Measurements from ENCODE around the gene BLID. TPM values are rescaled to one million over a fixed set of nuclear protein-coding genes. Genes with fewer than 3 reads are reported as not detected.

Gene BLID
- total and polyA plus RNA-seq, 12 donors = 0.70 TPM; not detected in 11

DNA sequence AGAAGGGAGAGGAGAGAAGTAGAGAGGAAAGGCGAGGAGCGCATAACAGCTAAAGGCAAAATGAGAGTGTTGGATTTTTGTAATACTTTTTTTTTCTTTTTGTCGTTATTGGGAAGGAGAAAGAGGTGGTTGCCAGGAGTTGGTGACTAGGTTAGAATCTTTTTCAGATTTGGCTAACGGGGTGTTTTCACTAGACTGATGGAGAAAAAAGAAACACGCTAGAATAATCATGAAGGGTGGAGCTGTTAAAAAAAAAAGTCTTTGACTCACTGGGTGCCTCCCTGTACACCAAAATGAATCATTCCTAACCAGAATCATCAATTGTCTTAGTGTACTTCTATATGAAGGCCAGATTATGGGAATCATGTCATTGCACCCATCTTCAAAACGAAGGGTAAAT is 12.7 kb downstream of the BLID start:
- intact Hi-C loops (cut with DNase I) = loop anchor here in 9 of 10 donors (5.0 to 10.0 kb wide), 8 partner anchors 79 to 449 kb away; no protein-coding TSS in a partner anchor
- DNase-seq (no peak), ATAC-seq (no peak)
- no peaks in the 10 kb centered on the region for H3K36me3 ChIP-seq
- no peaks in the 10 kb centered on the region for H3K9me3 ChIP-seq
- H3K27me3 ChIP-seq = peaks cover 0 to 43% (median 17%) of the 10 kb centered on the region in 7 donors
- H3K4me3 ChIP-seq = no peak overlapping the region
- peaks cover 0 to 27% (median 8%) of the 10 kb centered on the region in 9 donors for H3K4me1 ChIP-seq
- peak overlapping the region in 2 of 10 donors; percentile 23 to 96 for H3K27ac ChIP-seq
- 89 to 91% methylated on average over 6 of the region's 6 CpGs for WGBS, 2 donors
- TF ChIP-seq, protein P1, sequence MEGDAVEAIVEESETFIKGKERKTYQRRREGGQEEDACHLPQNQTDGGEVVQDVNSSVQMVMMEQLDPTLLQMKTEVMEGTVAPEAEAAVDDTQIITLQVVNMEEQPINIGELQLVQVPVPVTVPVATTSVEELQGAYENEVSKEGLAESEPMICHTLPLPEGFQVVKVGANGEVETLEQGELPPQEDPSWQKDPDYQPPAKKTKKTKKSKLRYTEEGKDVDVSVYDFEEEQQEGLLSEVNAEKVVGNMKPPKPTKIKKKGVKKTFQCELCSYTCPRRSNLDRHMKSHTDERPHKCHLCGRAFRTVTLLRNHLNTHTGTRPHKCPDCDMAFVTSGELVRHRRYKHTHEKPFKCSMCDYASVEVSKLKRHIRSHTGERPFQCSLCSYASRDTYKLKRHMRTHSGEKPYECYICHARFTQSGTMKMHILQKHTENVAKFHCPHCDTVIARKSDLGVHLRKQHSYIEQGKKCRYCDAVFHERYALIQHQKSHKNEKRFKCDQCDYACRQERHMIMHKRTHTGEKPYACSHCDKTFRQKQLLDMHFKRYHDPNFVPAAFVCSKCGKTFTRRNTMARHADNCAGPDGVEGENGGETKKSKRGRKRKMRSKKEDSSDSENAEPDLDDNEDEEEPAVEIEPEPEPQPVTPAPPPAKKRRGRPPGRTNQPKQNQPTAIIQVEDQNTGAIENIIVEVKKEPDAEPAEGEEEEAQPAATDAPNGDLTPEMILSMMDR (IDR thresholded peaks at IDR 0.05) = no peak

DNA sequence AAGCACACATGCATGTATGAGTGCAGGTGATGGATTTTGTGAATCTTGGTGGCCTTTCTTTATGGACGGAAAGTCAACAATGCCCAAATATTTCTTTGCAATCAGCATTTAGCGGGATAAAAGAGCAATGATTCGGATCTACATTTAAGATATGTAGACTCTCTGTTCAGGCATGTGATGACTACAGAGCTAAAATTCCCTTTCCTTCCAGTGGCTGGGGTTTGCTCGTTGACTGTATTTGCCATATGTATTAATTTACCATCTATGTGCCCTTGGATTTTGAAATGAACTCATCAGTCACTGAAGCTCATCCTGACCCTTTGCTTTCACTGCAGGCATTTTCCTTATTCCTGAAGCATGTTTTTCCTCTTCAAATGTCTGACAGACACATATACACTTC is 13.6 kb downstream of the BLID start:
- no peaks in the 10 kb centered on the region for H3K36me3 ChIP-seq
- no peaks in the 10 kb centered on the region for H3K9me3 ChIP-seq
- H3K27ac ChIP-seq = peak overlapping the region; percentile 77 to 96 (median 90)
- H3K27me3 ChIP-seq = peaks cover 0 to 52% (median 22%) of the 10 kb centered on the region in 7 donors
- DNase-seq = no peak
- ATAC-seq = no peak
- peak overlapping the region in 3 of 10 donors; percentile 49 to 63 (median 60) for H3K4me3 ChIP-seq
- TF ChIP-seq, protein P1 (IDR thresholded peaks at IDR 0.05) = no peak
- intact Hi-C loops (cut with DNase I) = loop anchor here in 9 of 10 donors (5.0 to 10.0 kb wide), 8 partner anchors 78 to 448 kb away; no protein-coding TSS in a partner anchor
- peaks cover 0 to 20% (median 7%) of the 10 kb centered on the region in 9 donors for H3K4me1 ChIP-seq
- 74 to 86% methylated on average over 4 of the region's 4 CpGs for WGBS, 2 donors

DNA sequence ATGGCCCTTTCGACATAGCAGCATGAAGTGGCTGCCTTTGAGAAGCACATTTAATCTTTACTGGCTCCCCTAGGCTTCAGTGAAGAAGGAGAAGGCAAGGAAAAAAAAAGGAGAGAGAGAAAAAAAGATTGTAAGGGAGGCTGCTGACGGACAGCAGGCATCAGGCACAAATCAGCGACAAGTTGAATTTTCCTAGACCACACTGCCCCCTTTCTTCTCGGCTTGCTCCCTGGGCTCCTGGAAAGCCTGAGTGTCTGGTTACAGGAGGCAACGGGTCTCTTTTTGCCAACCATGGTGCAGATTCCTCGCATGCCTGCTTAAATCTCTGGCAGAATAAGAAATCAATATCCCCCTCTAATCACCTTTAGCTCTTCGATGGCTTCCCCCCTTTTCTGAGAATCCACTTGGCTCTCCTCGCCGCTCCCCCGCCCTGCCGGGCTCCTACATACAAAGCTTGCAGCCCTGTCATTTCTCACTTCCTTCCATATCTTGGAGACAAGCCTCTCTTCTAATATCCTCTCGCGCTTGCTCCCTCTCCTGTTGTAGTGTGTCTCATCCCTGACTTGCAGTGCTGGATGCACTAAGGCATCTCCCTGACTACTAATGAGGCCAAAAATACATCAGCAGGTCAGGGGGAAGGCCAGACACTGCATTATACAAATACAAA is 14.3 kb downstream of the BLID start:
- Histone ChIP-seq H3K36me3 (no peaks in the 10 kb centered on the region), H3K4me1 (peaks cover 0 to 19% (median 11%) of the 10 kb centered on the region in 9 donors), H3K4me3 (peak overlapping the region; percentile 25 to 68 (median 56)), H3K9me3 (no peaks in the 10 kb centered on the region), H3K27me3 (peaks cover 0 to 58% (median 25%) of the 10 kb centered on the region in 7 donors), H3K27ac (peak overlapping the region; percentile 77 to 96 (median 90))
- DNase-seq = peak; percentile 44 to 80
- intact Hi-C loops (cut with DNase I) = loop anchor here in 9 of 10 donors (1.0 to 10.0 kb wide), 10 partner anchors 77 to 447 kb away; no protein-coding TSS in a partner anchor
- 1 to 3% methylated on average over 13 of the region's 13 CpGs for WGBS, 2 donors
- ATAC-seq = peak; percentile 85 to 92 (median 88)
- TF ChIP-seq, protein P1 (IDR thresholded peaks at IDR 0.05) = peak; percentile 20 to 82 (median 56)

DNA sequence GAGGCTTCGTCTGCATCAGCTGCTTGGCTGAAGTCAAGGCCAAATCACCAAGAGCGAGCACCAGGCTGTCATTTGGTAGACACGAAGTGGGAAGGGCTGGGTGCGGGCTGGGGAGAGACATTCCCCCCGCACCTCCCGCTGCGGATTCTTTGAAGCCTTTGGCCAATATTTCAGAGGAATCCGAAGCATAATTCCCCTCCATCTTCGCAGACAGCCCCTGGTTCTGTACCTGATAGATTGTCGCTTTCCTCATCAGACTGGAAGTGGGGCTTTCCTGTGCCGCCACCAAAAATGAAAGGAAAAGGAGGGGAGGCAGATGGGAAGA is 15.3 kb downstream of the BLID start:
- Histone ChIP-seq H3K27me3 (peaks cover 0 to 58% (median 25%) of the 10 kb centered on the region in 7 donors), H3K36me3 (no peaks in the 10 kb centered on the region), H3K9me3 (no peaks in the 10 kb centered on the region), H3K4me1 (peaks cover 0 to 19% (median 15%) of the 10 kb centered on the region in 9 donors), H3K4me3 (peak overlapping the region; percentile 25 to 68 (median 56)), H3K27ac (peak overlapping the region; percentile 77 to 96 (median 90))
- 6 to 7% methylated on average over 11 of the region's 11 CpGs for WGBS, 2 donors
- TF ChIP-seq, protein P1 (IDR thresholded peaks at IDR 0.05) = no peak
- ATAC-seq (peak in 7 of 8 donors; percentile 53 to 81 (median 70)), DNase-seq (peak; percentile 47 to 50)
- intact Hi-C loops (cut with DNase I) = loop anchor here in 9 of 10 donors (1.0 to 10.0 kb wide), 10 partner anchors 76 to 446 kb away; no protein-coding TSS in a partner anchor
